ENCODE results near the gene SV2B.

The SV2B gene

GRCh38 chr15:91192285-91192684 is 92.2 kb downstream of the SV2B start:
- H3K4me3 ChIP-seq (ENCODE audit: control insufficient read depth, low read depth, low read length), result no peak overlapping the region
- no peak for DNase-seq (ENCODE audit: low read depth)
- TF ChIP-seq CTCF (IDR thresholded peaks at IDR 0.05; ENCODE audit: control insufficient read depth, insufficient read depth, low read depth, low read length, missing control alignments), result no peak

- no peak for TF ChIP-seq CTCF (IDR thresholded peaks at IDR 0.05; ENCODE audit: control insufficient read depth, insufficient read depth, low read depth, low read length, missing control alignments)
- no peak overlapping the region for H3K4me3 ChIP-seq (ENCODE audit: control insufficient read depth, low read depth, low read length)
- DNase-seq (ENCODE audit: low read depth), result no peak
Measured at GRCh38 chr15:91192690-91193377, 92.8 kb downstream of the SV2B start.

GRCh38 chr15:91193378-91193720 is 93.3 kb downstream of the SV2B start:
- DNase-seq (ENCODE audit: low read depth), result no peak
- TF ChIP-seq CTCF (IDR thresholded peaks at IDR 0.05; ENCODE audit: control insufficient read depth, insufficient read depth, low read depth, low read length, missing control alignments), result no peak

GRCh38 chr15:91196127-91196526 is 96.1 kb downstream of the SV2B start:
- TF ChIP-seq CTCF (IDR thresholded peaks at IDR 0.05; ENCODE audit: control insufficient read depth, insufficient read depth, low read depth, low read length, missing control alignments), result no peak
- DNase-seq (ENCODE audit: low read depth), result no peak
- no peak overlapping the region for H3K4me3 ChIP-seq (ENCODE audit: control insufficient read depth, low read depth, low read length)

More at GRCh38 chr15:91193378-91193720, 93.3 kb downstream of the SV2B start:
- no peak overlapping the region for H3K4me3 ChIP-seq (ENCODE audit: control insufficient read depth, low read depth, low read length)

- no peak overlapping the region for H3K4me3 ChIP-seq (ENCODE audit: control insufficient read depth, low read depth, low read length)
- TF ChIP-seq CTCF (IDR thresholded peaks at IDR 0.05; ENCODE audit: control insufficient read depth, insufficient read depth, low read depth, low read length, missing control alignments), result no peak
- DNase-seq (ENCODE audit: low read depth), result no peak
Measured at GRCh38 chr15:91196768-91197167, 96.7 kb downstream of the SV2B start.

- no peak for TF ChIP-seq CTCF (IDR thresholded peaks at IDR 0.05; ENCODE audit: control insufficient read depth, insufficient read depth, low read depth, low read length, missing control alignments)
- no peak for DNase-seq (ENCODE audit: low read depth)
- no peak overlapping the region for H3K4me3 ChIP-seq (ENCODE audit: control insufficient read depth, low read depth, low read length)
Measured at GRCh38 chr15:91199511-91199910, 99.5 kb downstream of the SV2B start.
